Trophoblast cell (in vitro differentiated cells and primary cell): ENCODE data around the gene PITX3.

ENCODE experiments used
- DNase-seq, 2 donors: peaks; one replicate each; pipeline ENCODE4 v3.0.0-alpha.2; 2016
- H2AFZ ChIP-seq: 2 replicates; pipeline ENCODE4 v1.6.1; 2013; ENCODE audit warnings: low read length, moderate library complexity, mild to moderate bottlenecking; ENCODE audit not compliant: insufficient read depth, poor library complexity
- H2AK5ac ChIP-seq: 2 replicates; pipeline ENCODE4 v1.6.1; 2013; ENCODE audit warnings: mild to moderate bottlenecking, low read length
- H2BK120ac ChIP-seq: 2 replicates; pipeline ENCODE4 v1.6.1; 2013; ENCODE audit warnings: low read length, mild to moderate bottlenecking, moderate library complexity; ENCODE audit not compliant: insufficient read depth, poor library complexity
- H2BK12ac ChIP-seq: 2 replicates; pipeline ENCODE4 v1.6.1; 2013; ENCODE audit warnings: mild to moderate bottlenecking, low read length, moderate library complexity
- H2BK5ac ChIP-seq: 2 replicates; pipeline ENCODE4 v1.6.1; 2013; ENCODE audit warnings: low read length, low read depth, moderate library complexity, mild to moderate bottlenecking; ENCODE audit not compliant: poor library complexity
- H3K14ac ChIP-seq: 2 replicates; pipeline ENCODE4 v1.6.1; 2013; ENCODE audit warnings: mild to moderate bottlenecking, low read length
- H3K18ac ChIP-seq: 2 replicates; pipeline ENCODE4 v1.6.1; 2013; ENCODE audit warnings: mild to moderate bottlenecking, low read length
- H3K23ac ChIP-seq: 2 replicates; pipeline ENCODE4 v1.6.1; 2013; ENCODE audit warnings: low read length
- H3K27ac ChIP-seq: 2 replicates; pipeline ENCODE4 v1.5.1; 2013; ENCODE audit warnings: low read depth, mild to moderate bottlenecking, inconsistent platforms, low read length, moderate library complexity
- H3K27me3 ChIP-seq: 2 replicates; pipeline ENCODE4 v1.6.1; 2013; ENCODE audit warnings: inconsistent platforms, mild to moderate bottlenecking, low read length, moderate library complexity; ENCODE audit not compliant: insufficient read depth
- H3K36me3 ChIP-seq, 2 experiments: 1 replicate in 1 of 2; 2 replicates in 1 of 2; pipeline ENCODE4 v1.6.1; 2013; ENCODE audit warnings: low read length in 2 of 2, mild to moderate bottlenecking in 2 of 2, moderate library complexity in 1 of 2; ENCODE audit not compliant: insufficient read depth in 2 of 2, control insufficient read depth in 1 of 2
- H3K4ac ChIP-seq: 2 replicates; pipeline ENCODE4 v1.6.1; 2013; ENCODE audit warnings: low read depth, mild to moderate bottlenecking, low read length, moderate library complexity
- H3K4me1 ChIP-seq, 2 experiments: 1 replicate in 1 of 2; 2 replicates in 1 of 2; pipeline ENCODE4 v1.6.1; 2013; ENCODE audit warnings: low read length in 2 of 2, mild to moderate bottlenecking in 2 of 2, moderate library complexity in 1 of 2; ENCODE audit not compliant: insufficient read depth in 2 of 2, control insufficient read depth in 1 of 2
- H3K4me2 ChIP-seq: 2 replicates; pipeline ENCODE4 v1.6.1; 2013; ENCODE audit warnings: inconsistent platforms, mild to moderate bottlenecking, low read length, moderate library complexity
- H3K4me3 ChIP-seq: 2 replicates; pipeline ENCODE4 v1.5.1; 2013; ENCODE audit warnings: mild to moderate bottlenecking, low read depth, low read length, inconsistent platforms
- H3K79me1 ChIP-seq: one replicate; pipeline ENCODE4 v1.6.1; 2013; ENCODE audit warnings: low read length
- H3K79me2 ChIP-seq: 2 replicates; pipeline ENCODE4 v1.6.1; 2013; ENCODE audit warnings: low read length, mild to moderate bottlenecking; ENCODE audit not compliant: control insufficient read depth, insufficient read depth, poor library complexity
- H3K9ac ChIP-seq: 2 replicates; pipeline ENCODE4 v1.6.1; 2013; ENCODE audit warnings: mild to moderate bottlenecking, low read length
- H3K9me3 ChIP-seq: 2 replicates; pipeline ENCODE4 v1.6.1; 2013; ENCODE audit warnings: low read depth, mild to moderate bottlenecking, control low read depth, inconsistent platforms, low read length; ENCODE audit not compliant: insufficient read depth
- H4K12ac ChIP-seq: 2 replicates; pipeline ENCODE4 v1.6.1; 2013; ENCODE audit warnings: low read depth, mild to moderate bottlenecking, low read length, moderate library complexity
- H4K8ac ChIP-seq: 2 replicates; pipeline ENCODE4 v1.6.1; 2013; ENCODE audit warnings: low read depth, mild to moderate bottlenecking, low read length, moderate library complexity
- H4K91ac ChIP-seq: one replicate; pipeline ENCODE4 v1.6.1; 2013; ENCODE audit warnings: low read depth, mild to moderate bottlenecking, low read length, moderate library complexity
- WGBS: extraction: QIAGEN DNeasy Blood & Tissue Kit; methylation state at CpG from one replicate; pipeline ENCODE4 v1.1.7; 2013; ENCODE audit warnings: missing lambda C conversion rate; ENCODE audit not compliant: insufficient read length, insufficient coverage; ENCODE audit errors: extremely low coverage; 5-methylcytosine and 5-hydroxymethylcytosine counted together

The PITX3 gene

DNA sequence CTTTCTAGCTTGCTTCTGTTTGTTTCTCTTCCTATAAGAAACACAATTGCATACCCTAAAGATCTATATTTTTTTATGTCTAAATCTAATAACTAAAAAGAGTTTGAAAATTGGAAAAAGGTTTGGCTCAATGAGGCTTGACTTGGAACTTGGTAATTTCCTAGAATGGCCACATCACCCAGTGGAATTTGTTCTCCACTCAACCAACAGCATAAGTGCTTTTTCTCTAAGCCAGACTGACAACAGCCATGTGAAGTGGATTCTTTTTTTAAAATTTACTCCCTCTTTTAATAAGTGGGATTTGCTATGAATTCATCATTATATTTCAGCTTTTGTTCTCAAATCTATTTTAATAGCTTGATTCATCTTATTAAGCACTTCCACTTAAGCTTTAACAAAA lies 37.8 kb upstream of the PITX3 start:
- no peaks in the 10 kb centered on the region for H3K9me3 ChIP-seq
- H3K18ac ChIP-seq = no peak overlapping the region
- H3K14ac ChIP-seq = no peak overlapping the region
- H3K4me2 ChIP-seq = no peak overlapping the region
- H4K8ac ChIP-seq = no peak overlapping the region
- H3K9ac ChIP-seq = no peak overlapping the region
- H3K27ac ChIP-seq = no peak overlapping the region
- H2AK5ac ChIP-seq = no peak overlapping the region
- no peaks in the 10 kb centered on the region for H3K79me1 ChIP-seq
- H2BK12ac ChIP-seq = no peak overlapping the region
- H3K4me1 ChIP-seq = peaks cover 0 to 6% of the 10 kb centered on the region in 2 experiments
- H2AFZ ChIP-seq = no peak overlapping the region
- H4K12ac ChIP-seq = no peak overlapping the region
- no peak overlapping the region for H3K4ac ChIP-seq
- no peak overlapping the region for H2BK5ac ChIP-seq
- no peaks in the 10 kb centered on the region for H3K79me2 ChIP-seq
- H3K4me3 ChIP-seq = no peak overlapping the region
- no peaks in the 10 kb centered on the region for H3K27me3 ChIP-seq
- no peak for DNase-seq
- no peak overlapping the region for H2BK120ac ChIP-seq
- H3K36me3 ChIP-seq = peaks cover 1 to 3% of the 10 kb centered on the region in 2 experiments
- no peak overlapping the region for H4K91ac ChIP-seq
- H3K23ac ChIP-seq = no peak overlapping the region

DNA sequence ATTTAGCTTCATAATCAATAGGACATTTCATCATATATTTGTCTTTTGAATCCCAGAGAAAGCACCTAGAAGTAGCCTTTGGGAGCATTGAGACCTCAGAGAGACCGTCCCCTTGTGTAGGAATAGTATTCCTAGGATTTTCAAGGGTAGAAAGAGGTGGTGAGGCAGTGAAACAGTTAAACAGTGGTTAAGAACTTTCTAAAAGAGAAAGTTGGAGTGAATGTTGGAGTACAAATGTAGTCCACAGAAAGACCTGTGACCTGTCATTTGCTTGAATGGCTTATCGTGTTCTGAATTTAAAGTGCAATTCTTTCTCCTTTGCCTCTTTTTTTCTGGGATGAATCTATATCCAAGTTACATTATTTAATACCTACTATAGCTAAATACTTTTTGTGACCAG lies 34.0 kb upstream of the PITX3 start:
- H2BK120ac ChIP-seq = no peak overlapping the region
- no peak for DNase-seq
- no peak overlapping the region for H2AFZ ChIP-seq
- H3K27me3 ChIP-seq = no peaks in the 10 kb centered on the region
- H4K12ac ChIP-seq = no peak overlapping the region
- no peak overlapping the region for H3K18ac ChIP-seq
- no peak overlapping the region for H3K4me3 ChIP-seq
- H2BK12ac ChIP-seq = no peak overlapping the region
- peaks cover 2 to 3% of the 10 kb centered on the region in 2 experiments for H3K36me3 ChIP-seq
- WGBS = no CpG with 5 or more reads among the region's 2 CpGs
- H3K79me1 ChIP-seq = no peaks in the 10 kb centered on the region
- peaks cover 0 to 2% of the 10 kb centered on the region in 2 experiments for H3K4me1 ChIP-seq
- no peak overlapping the region for H3K14ac ChIP-seq
- no peak overlapping the region for H3K27ac ChIP-seq
- no peak overlapping the region for H3K23ac ChIP-seq
- H3K4ac ChIP-seq = no peak overlapping the region
- H2BK5ac ChIP-seq = no peak overlapping the region
- H4K8ac ChIP-seq = no peak overlapping the region
- H3K9ac ChIP-seq = no peak overlapping the region
- no peak overlapping the region for H4K91ac ChIP-seq
- no peaks in the 10 kb centered on the region for H3K79me2 ChIP-seq
- no peak overlapping the region for H2AK5ac ChIP-seq
- H3K9me3 ChIP-seq = no peaks in the 10 kb centered on the region
- no peak overlapping the region for H3K4me2 ChIP-seq

- Histone ChIP-seq H3K18ac (no peak overlapping the region), H3K9me3 (no peaks in the 10 kb centered on the region), H4K8ac (no peak overlapping the region), H3K79me1 (no peaks in the 10 kb centered on the region), H4K12ac (no peak overlapping the region), H3K27ac (no peak overlapping the region), H4K91ac (no peak overlapping the region), H3K4ac (no peak overlapping the region), H3K27me3 (no peaks in the 10 kb centered on the region), H3K23ac (no peak overlapping the region), H3K9ac (no peak overlapping the region), H2AFZ (no peak overlapping the region), H2AK5ac (no peak overlapping the region), H3K4me3 (no peak overlapping the region), H3K79me2 (no peaks in the 10 kb centered on the region), H3K4me2 (no peak overlapping the region), H3K36me3 (peaks cover 3 to 4% of the 10 kb centered on the region in 2 experiments), H2BK12ac (no peak overlapping the region), H2BK5ac (no peak overlapping the region), H3K14ac (no peak overlapping the region), H2BK120ac (no peak overlapping the region), H3K4me1 (peaks cover 0 to 1% of the 10 kb centered on the region in 2 experiments)
- no CpG with 5 or more reads among the region's 1 CpG for WGBS
- no peak for DNase-seq
These were observed 32.8 kb upstream of the PITX3 start for GRCh38 chr10:102274062-102274461.

DNA sequence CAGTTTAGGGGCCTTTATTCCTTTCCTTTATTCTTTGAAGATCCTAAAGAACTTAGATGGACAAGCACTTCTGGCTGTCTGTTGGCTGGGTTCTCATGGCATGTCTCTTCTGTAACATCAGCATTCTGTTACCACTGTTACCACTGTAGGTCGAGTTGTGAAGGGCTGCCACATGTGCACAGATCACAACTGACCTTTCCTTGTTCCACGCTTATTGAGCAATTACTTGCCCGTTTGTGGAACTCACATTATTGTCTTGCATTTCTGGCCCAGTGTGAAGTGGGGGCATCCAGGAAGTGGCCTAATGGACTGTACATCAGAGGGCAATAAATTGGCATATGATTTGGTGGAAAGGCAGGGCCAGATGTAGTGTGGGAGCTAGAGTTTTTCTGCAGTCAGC lies 27.7 kb upstream of the PITX3 start:
- Histone ChIP-seq H3K27me3 (no peaks in the 10 kb centered on the region), H3K79me1 (no peaks in the 10 kb centered on the region), H3K4ac (no peak overlapping the region)

More for the DNA sequence above, 27.7 kb upstream of the PITX3 start:
- Histone ChIP-seq H2BK120ac (no peak overlapping the region), H3K4me3 (no peak overlapping the region), H3K4me2 (no peak overlapping the region), H3K79me2 (no peaks in the 10 kb centered on the region), H3K27ac (no peak overlapping the region), H4K91ac (no peak overlapping the region), H2AK5ac (no peak overlapping the region), H2BK5ac (no peak overlapping the region), H3K4me1 (peaks cover 0 to 3% of the 10 kb centered on the region in 2 experiments), H4K8ac (no peak overlapping the region), H2BK12ac (no peak overlapping the region), H3K18ac (no peak overlapping the region), H3K36me3 (peaks cover 3 to 5% of the 10 kb centered on the region in 2 experiments), H2AFZ (no peak overlapping the region), H3K14ac (no peak overlapping the region), H3K23ac (no peak overlapping the region), H3K9ac (no peak overlapping the region), H3K9me3 (no peaks in the 10 kb centered on the region), H4K12ac (no peak overlapping the region)
- no CpG with 5 or more reads among the region's 3 CpGs for WGBS
- no peak for DNase-seq
